ENCODE results near the gene KIF21B. TPM values are rescaled to one million over a fixed set of nuclear protein-coding genes. Genes with fewer than 3 reads are reported as not detected.

Gene KIF21B
- total RNA-seq, 2 donors from 2014 or later = 0.48 to 1.5 TPM

GRCh38 chr1:201051399-201051798 lies 27.9 kb upstream of the KIF21B start:
- Histone ChIP-seq H3K27me3 (no peaks in the 10 kb centered on the region), H3K36me3 (no peaks in the 10 kb centered on the region), H3K27ac (no peak overlapping the region), H3K4me3 (no peak overlapping the region), H3K9me3 (no peaks in the 10 kb centered on the region), H3K4me1 (peaks cover 0 to 12% of the 10 kb centered on the region in 2 donors)
- no peak for DNase-seq (ENCODE audit: low spot score)
- no peak for TF ChIP-seq CTCF (IDR thresholded peaks at IDR 0.05)

- Histone ChIP-seq H3K36me3 (no peaks in the 10 kb centered on the region), H3K27ac (no peak overlapping the region), H3K4me3 (no peak overlapping the region), H3K4me1 (peaks cover 0 to 8% of the 10 kb centered on the region in 2 donors), H3K9me3 (no peaks in the 10 kb centered on the region), H3K27me3 (no peaks in the 10 kb centered on the region)
- no peak for TF ChIP-seq CTCF (IDR thresholded peaks at IDR 0.05)
- no peak for DNase-seq (ENCODE audit: low spot score)
These were observed 27.2 kb upstream of the KIF21B start for GRCh38 chr1:201050515-201051277.

GRCh38 chr1:201049248-201049831 lies 25.8 kb upstream of the KIF21B start:
- no peaks in the 10 kb centered on the region for H3K36me3 ChIP-seq

GRCh38 chr1:201048521-201048920 lies 25.0 kb upstream of the KIF21B start:
- no peaks in the 10 kb centered on the region for H3K27me3 ChIP-seq
- TF ChIP-seq CTCF (IDR thresholded peaks at IDR 0.05) = no peak
- H3K9me3 ChIP-seq = no peaks in the 10 kb centered on the region
- no peak overlapping the region for H3K27ac ChIP-seq
- no peaks in the 10 kb centered on the region for H3K4me1 ChIP-seq
- no peaks in the 10 kb centered on the region for H3K36me3 ChIP-seq
- no peak for DNase-seq (ENCODE audit: low spot score)
- H3K4me3 ChIP-seq = no peak overlapping the region

More at GRCh38 chr1:201049248-201049831, 25.8 kb upstream of the KIF21B start:
- DNase-seq (ENCODE audit: low spot score) = no peak
- Histone ChIP-seq H3K27ac (no peak overlapping the region), H3K27me3 (no peaks in the 10 kb centered on the region), H3K9me3 (no peaks in the 10 kb centered on the region), H3K4me3 (no peak overlapping the region), H3K4me1 (peaks cover 0 to 7% of the 10 kb centered on the region in 2 donors)
- TF ChIP-seq CTCF (IDR thresholded peaks at IDR 0.05) = no peak

GRCh38 chr1:201044119-201044518 lies 20.6 kb upstream of the KIF21B start:
- H3K4me1 ChIP-seq = peaks cover 0 to 4% of the 10 kb centered on the region in 2 donors
- no peak overlapping the region for H3K27ac ChIP-seq
- H3K4me3 ChIP-seq = no peak overlapping the region
- no peak for TF ChIP-seq CTCF (IDR thresholded peaks at IDR 0.05)
- no peaks in the 10 kb centered on the region for H3K36me3 ChIP-seq
- no peaks in the 10 kb centered on the region for H3K9me3 ChIP-seq
- no peak for DNase-seq (ENCODE audit: low spot score)
- no peaks in the 10 kb centered on the region for H3K27me3 ChIP-seq
